H1 (cell line): Measurements from ENCODE around the gene CLDN14. TPM values are rescaled to one million over a fixed set of nuclear protein-coding genes. Genes with fewer than 3 reads are reported as not detected.

Experiments
- CTCF ChIA-PET: fragments of 300-600 bp; sonication (Branson Sonifier 250); formaldehyde crosslinking; loops from one replicate; lab custom pipeline; 2021; ENCODE audit not compliant: partially characterized antibody; lab: Charles Lee
- POLR2A ChIA-PET: fragments of 300-600 bp; sonication (Branson Sonifier 250); formaldehyde crosslinking; loops from one replicate; lab custom pipeline; 2021; ENCODE audit warnings: inconsistent platforms; ENCODE audit not compliant: partially characterized antibody; lab: Charles Lee
- DNase-seq, 2 experiments: peaks; one replicate each; pipeline versions ENCODE4 v3.0.0 to v3.0.0-alpha.2; 2010 to 2022; ENCODE audit warnings: low spot score in 2 of 2, low read depth in 1 of 2, mixed read lengths in 1 of 2
- FAIRE-seq: peaks from 2 replicates; lab custom pipeline; 2011; peaks lifted over from hg19 to GRCh38; lab: Jason Lieb, UNC
- H2AFZ ChIP-seq: 2 replicates; pipeline ENCODE4 v1.8.1; 2012; ENCODE audit warnings: low read length, inconsistent platforms
- H2AK5ac ChIP-seq: 2 replicates; pipeline ENCODE4 v1.6.1; 2013; ENCODE audit warnings: low read depth, low read length
- H2BK120ac ChIP-seq: replicated peaks from 2 replicates; pipeline ENCODE3; 2013; ENCODE audit warnings: low read depth, low read length, inconsistent platforms
- H2BK12ac ChIP-seq: 2 replicates; pipeline ENCODE4 v1.6.1; 2013; ENCODE audit warnings: low read depth, low read length
- H2BK15ac ChIP-seq: 2 replicates; pipeline ENCODE4 v1.6.1; 2013; ENCODE audit warnings: low read length
- H2BK20ac ChIP-seq: 2 replicates; pipeline ENCODE4 v1.6.1; 2013; ENCODE audit warnings: low read length
- H2BK5ac ChIP-seq: 2 replicates; pipeline ENCODE4 v1.6.1; 2013; ENCODE audit warnings: low read depth, low read length
- H3K14ac ChIP-seq: 2 replicates; pipeline ENCODE4 v1.6.1; 2013; ENCODE audit warnings: inconsistent platforms; ENCODE audit not compliant: insufficient read length
- H3K18ac ChIP-seq: 2 replicates; pipeline ENCODE4 v1.6.1; 2013; ENCODE audit warnings: low read length; ENCODE audit errors: extremely low read depth
- H3K23ac ChIP-seq: 2 replicates; pipeline ENCODE4 v1.6.1; 2013; ENCODE audit warnings: inconsistent platforms; ENCODE audit not compliant: insufficient read length
- H3K23me2 ChIP-seq: 2 replicates; pipeline ENCODE4 v1.6.1; 2013; ENCODE audit warnings: low read depth, low read length
- H3K27ac ChIP-seq: 2 replicates; pipeline ENCODE4 v1.6.1; 2011; ENCODE audit warnings: low read depth, low read length, inconsistent platforms
- H3K27me3 ChIP-seq, 4 experiments: replicated peaks in 1 of 4; 1 replicate in 1 of 4; 2 replicates in 3 of 4; pipeline versions ENCODE4 v1.6.1 to v1.8.1; 2011 to 2013; ENCODE audit warnings: low read length in 3 of 4, mild to moderate bottlenecking in 3 of 4, inconsistent platforms in 2 of 4, mixed read lengths in 2 of 4, moderate library complexity in 1 of 4; ENCODE audit not compliant: control insufficient read depth in 3 of 4, insufficient read depth in 3 of 4; ENCODE audit errors: extremely low read depth in 1 of 4
- H3K36me3 ChIP-seq, 4 experiments: 2 replicates each; pipeline versions ENCODE4 v1.6.1 to v1.8.1; 2011 to 2013; ENCODE audit warnings: mild to moderate bottlenecking in 4 of 4, low read length in 3 of 4, moderate library complexity in 2 of 4, control low read depth in 1 of 4, inconsistent platforms in 1 of 4; ENCODE audit not compliant: insufficient read depth in 4 of 4, control insufficient read depth in 2 of 4
- H3K4ac ChIP-seq: replicated peaks from 2 replicates; pipeline ENCODE3; 2013; ENCODE audit warnings: low read length, low read depth, mixed read lengths, inconsistent platforms; ENCODE audit not compliant: insufficient read length
- H3K4me1 ChIP-seq, 4 experiments: replicated peaks in 1 of 4; 1 replicate in 1 of 4; 2 replicates in 3 of 4; pipeline versions ENCODE4 v1.6.1 to v1.8.1; 2011 to 2013; ENCODE audit warnings: low read length in 3 of 4, inconsistent platforms in 2 of 4, mixed read lengths in 1 of 4; ENCODE audit not compliant: insufficient read depth in 4 of 4, control insufficient read depth in 3 of 4
- H3K4me2 ChIP-seq, 2 experiments: 2 replicates each; pipeline versions ENCODE4 v1.6.1 to v1.8.1; 2011 to 2013; ENCODE audit warnings: low read depth in 2 of 2, low read length in 2 of 2, control low read depth in 1 of 2, inconsistent platforms in 1 of 2, mild to moderate bottlenecking in 1 of 2; ENCODE audit not compliant: insufficient read depth in 1 of 2
- H3K4me3 ChIP-seq, 4 experiments: fragments of 200-600, 300-600 bp in 1 of 4; sonication (generic), shearing (Covaris generic), sonication (Bioruptor Twin) in 1 of 4; 2 replicates each; pipeline versions ENCODE4 v1.5.1 to v1.8.1; 2011 to 2016; ENCODE audit warnings: low read length in 4 of 4, low read depth in 3 of 4, control low read depth in 2 of 4, inconsistent platforms in 2 of 4, mild to moderate bottlenecking in 2 of 4, mixed read lengths in 1 of 4, moderate library complexity in 1 of 4; ENCODE audit not compliant: insufficient read depth in 2 of 4; ENCODE audit errors: extremely low read depth in 1 of 4
- H3K56ac ChIP-seq: replicated peaks from 2 replicates; pipeline ENCODE3; 2013; ENCODE audit warnings: low read depth, mild to moderate bottlenecking, mixed read lengths, low read length, inconsistent platforms; ENCODE audit not compliant: insufficient read length
- H3K79me1 ChIP-seq: 2 replicates; pipeline ENCODE4 v1.6.1; 2013; ENCODE audit warnings: low read depth, low read length, control low read depth
- H3K79me2 ChIP-seq, 2 experiments: 2 replicates each; pipeline versions ENCODE4 v1.6.1 to v1.8.1; 2012 to 2013; ENCODE audit warnings: low read length in 2 of 2, mild to moderate bottlenecking in 2 of 2, inconsistent platforms in 1 of 2; ENCODE audit not compliant: insufficient read depth in 2 of 2, control insufficient read depth in 1 of 2
- H3K9ac ChIP-seq, 4 experiments: replicated peaks in 1 of 4; 1 replicate in 1 of 4; 2 replicates in 3 of 4; pipeline versions ENCODE4 v1.6.1 to v1.8.1; 2011 to 2013; ENCODE audit warnings: low read depth in 3 of 4, low read length in 3 of 4, control low read depth in 2 of 4, mild to moderate bottlenecking in 2 of 4, moderate library complexity in 2 of 4, inconsistent platforms in 1 of 4; ENCODE audit errors: extremely low read depth in 1 of 4
- H3K9me3 ChIP-seq, 2 experiments: 2 replicates each; pipeline versions ENCODE4 v1.6.1 to v1.8.1; 2012 to 2013; ENCODE audit warnings: mild to moderate bottlenecking in 2 of 2, moderate library complexity in 2 of 2, control low read depth in 1 of 2, inconsistent platforms in 1 of 2, low read depth in 1 of 2, low read length in 1 of 2, mixed read lengths in 1 of 2; ENCODE audit not compliant: insufficient read depth in 2 of 2
- H4K20me1 ChIP-seq, 2 experiments: replicated peaks in 1 of 2; 2 replicates each; pipeline versions ENCODE3 to v1.8.1; 2011 to 2013; ENCODE audit warnings: inconsistent platforms in 2 of 2, low read length in 2 of 2, mild to moderate bottlenecking in 1 of 2; ENCODE audit not compliant: insufficient read depth in 2 of 2, control insufficient read depth in 1 of 2
- H4K5ac ChIP-seq: 2 replicates; pipeline ENCODE4 v1.6.1; 2013; ENCODE audit warnings: low read length, low read depth, mixed read lengths, inconsistent platforms; ENCODE audit not compliant: insufficient read length
- H4K8ac ChIP-seq: 2 replicates; pipeline ENCODE4 v1.8.0; 2013; ENCODE audit warnings: mild to moderate bottlenecking, moderate library complexity, low read length, inconsistent platforms; ENCODE audit not compliant: insufficient read depth; ENCODE audit errors: extremely low read depth
- H4K91ac ChIP-seq: replicated peaks from 2 replicates; pipeline ENCODE3; 2013; ENCODE audit warnings: low read length, mixed read lengths, inconsistent platforms; ENCODE audit not compliant: insufficient read length
- ATF2 ChIP-seq: IDR thresholded peaks from 2 replicates; pipeline ENCODE4 v1.6.1; 2012; ENCODE audit warnings: low read length, inconsistent platforms
- CBX8 ChIP-seq: fragments of 300-800, 300-1000 bp; sonication (generic); IDR thresholded peaks from 2 replicates; pipeline ENCODE4 v1.7.1; 2016; ENCODE audit warnings: low read depth, low read length, borderline replicate concordance
- SRF ChIP-seq: IDR thresholded peaks from 2 replicates; pipeline ENCODE4 v1.6.1; 2011; ENCODE audit warnings: mild to moderate bottlenecking, low read depth, low read length, moderate library complexity
- SUZ12 ChIP-seq: fragments of 200-600 bp; sonication (generic); IDR thresholded peaks from 2 replicates; pipeline ENCODE4 v1.6.1; 2012; ENCODE audit warnings: mild to moderate bottlenecking, inconsistent platforms, low read length, moderate library complexity, mixed read lengths
- TCF12 ChIP-seq: IDR thresholded peaks from 2 replicates; pipeline ENCODE4 v1.6.1; 2011; ENCODE audit warnings: low read depth, mild to moderate bottlenecking, low read length
- YY1 ChIP-seq: IDR thresholded peaks from 2 replicates; pipeline ENCODE4 v1.6.1; 2011; ENCODE audit warnings: low read depth, mild to moderate bottlenecking, low read length
- WGBS, 2 experiments: shearing (Covaris generic) in 1 of 2; methylation state at CpG; one replicate each; pipeline versions ENCODE4 v1.1.6 to v1.1.7; 2013 to 2015; ENCODE audit warnings: low lambda C conversion rate in 2 of 2, mixed read lengths in 2 of 2, inconsistent platforms in 1 of 2, low coverage in 1 of 2, missing lambda C conversion rate in 1 of 2; ENCODE audit not compliant: insufficient replicate concordance in 2 of 2, insufficient coverage in 1 of 2, insufficient read length in 1 of 2; ENCODE audit errors: extremely low coverage in 1 of 2, missing lambda C conversion rate in 1 of 2; 5-methylcytosine and 5-hydroxymethylcytosine counted together
- polyA plus RNA-seq, 7 experiments: library from polyadenylated mRNA; depleted of rRNA in 3 of 7; stranded (reverse) in 5 of 7; unstranded in 2 of 7; fragments of >200 nt in 5 of 7; fragments of 200-250 nt in 2 of 7; gene quantifications; 1 replicate in 5 of 7; 2 replicates in 1 of 7; 4 replicates in 1 of 7; pipeline versions ENCODE4 v1.2.1 to v1.2.3, GENCODE V29; 2011 to 2013; ENCODE audit warnings: missing spikeins in 2 of 7, mixed read lengths in 2 of 7
- total RNA-seq: library from RNA; stranded (reverse); fragmentation: NEBNext Ultra II Directional; extraction: Animal tissue kit (Norgen Biotek cat#: 25700); gene quantifications from 2 replicates; pipeline ENCODE4 v1.2.1, GENCODE V29; 2021

CLDN14 gene
- total and polyA plus RNA-seq, 2 of the 8 experiments (the other 6 are each of a cell fraction or from before 2014, with no cell fraction given), result 0.08 TPM; not detected in 1

GRCh38 chr21:36482181-36482580 is 2.3 kb upstream of the CLDN14 start:
- Histone ChIP-seq H3K4ac (no peak overlapping the region), H3K14ac (no peak overlapping the region), H4K8ac (no peak overlapping the region), H3K4me3 (no peak overlapping the region), H3K4me2 (no peak overlapping the region), H3K27ac (no peak overlapping the region), H2AFZ (no peak overlapping the region), H3K23me2 (peaks cover 3% of the 10 kb centered on the region; the same call in 1 of the 2 replicates), H4K91ac (no peak overlapping the region), H3K23ac (no peak overlapping the region), H3K9me3 (no peaks in the 10 kb centered on the region), H2BK12ac (no peak overlapping the region), H2BK20ac (no peak overlapping the region), H2BK15ac (no peak overlapping the region), H2AK5ac (no peak overlapping the region), H3K79me1 (no peaks in the 10 kb centered on the region), H3K79me2 (no peaks in the 10 kb centered on the region), H3K18ac (no peak overlapping the region), H4K5ac (no peak overlapping the region), H2BK120ac (no peak overlapping the region), H3K4me1 (no peaks in the 10 kb centered on the region), H3K9ac (no peak overlapping the region), H3K27me3 (0 out of 7 replicates have a peak, but pooled peaks cover 0 to 2% (median 0%) of the 10 kb centered on the region in 4 experiments), H3K36me3 (no peaks in the 10 kb centered on the region), H4K20me1 (no peaks in the 10 kb centered on the region), H2BK5ac (no peak overlapping the region), H3K56ac (no peak overlapping the region)
- DNase-seq (no peak), FAIRE-seq (no peak)
- TF ChIP-seq TCF12 (no peak), ATF2 (no peak), SRF (no peak), CBX8 (no peak), SUZ12 (no peak), YY1 (no peak)
- 87% methylated on average over 4 of the region's 4 CpGs; no CpG with 5 or more reads in 1 of the 2 experiments for WGBS, 2 experiments
- POLR2A ChIA-PET, result no interaction called here
- CTCF ChIA-PET, result interaction anchor here (0.7 to 0.9 kb wide), 2 partner anchors 9 to 61 kb away, joined by 3 read pairs; no protein-coding TSS in a partner anchor
